GM12892 (cell line): ENCODE measurements around the gene DDX59.

Experiments used
- POLR2A ChIP-seq: IDR thresholded peaks from 2 replicates; pipeline ENCODE4 v1.6.1; 2011; ENCODE audit warnings: low read depth, low read length, control low read depth
- POLR2AphosphoS5 ChIP-seq: IDR thresholded peaks from 2 replicates; pipeline ENCODE4 v1.6.1; 2011; ENCODE audit warnings: low read depth, low read length, control low read depth
- TAF1 ChIP-seq: IDR thresholded peaks from 2 replicates; pipeline ENCODE4 v1.6.1; 2011; ENCODE audit warnings: low read depth, mild to moderate bottlenecking, control low read depth, low read length, borderline replicate concordance

DNA sequence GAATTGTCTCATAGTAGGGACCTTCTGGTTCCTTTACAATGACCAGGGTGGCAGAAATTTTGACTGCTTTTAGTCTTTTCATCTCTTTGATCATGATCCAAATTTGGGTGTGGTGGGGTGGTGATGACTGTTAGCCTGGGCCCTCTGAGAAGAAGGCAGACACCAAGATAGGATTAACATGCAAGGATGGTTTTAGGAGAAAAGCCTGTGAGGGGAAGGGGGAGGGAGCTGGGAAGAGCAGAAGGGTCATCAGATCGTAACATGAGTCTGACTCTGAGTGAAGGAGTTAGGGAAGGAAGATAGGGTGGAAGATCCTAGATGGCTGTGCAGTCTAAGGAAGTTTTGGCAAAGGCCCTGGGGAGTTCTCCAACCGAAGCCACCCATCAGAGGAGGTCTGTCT, 40.5 kb upstream of the DDX59 start:
- TF ChIP-seq TAF1 (no peak), POLR2A (no peak), POLR2AphosphoS5 (no peak)
